Thyroid gland (tissue), 4 donors: ENCODE results near the gene DSG3.

ENCODE experiments used
- POLR2A ChIP-seq, 2 donors: fragments of 450-650 bp; IDR thresholded peaks; one replicate each; pipeline ENCODE4 v1.6.1; 2017; ENCODE audit warnings: antibody characterized with exemption in 2 of 2, mild to moderate bottlenecking in 2 of 2, moderate library complexity in 1 of 2
- TF ChIP-seq, protein P1 (sequence below), 6 experiments: fragments of 200-600 bp in 3 of 6; fragments of 450-650 bp in 3 of 6; sonication (generic) in 3 of 6; IDR thresholded peaks; one replicate each; pipeline ENCODE4 v1.5.1; 2016 to 2019; ENCODE audit warnings: antibody characterized with exemption in 6 of 6, mild to moderate bottlenecking in 2 of 6, inconsistent platforms in 1 of 6, moderate library complexity in 1 of 6

DNA sequence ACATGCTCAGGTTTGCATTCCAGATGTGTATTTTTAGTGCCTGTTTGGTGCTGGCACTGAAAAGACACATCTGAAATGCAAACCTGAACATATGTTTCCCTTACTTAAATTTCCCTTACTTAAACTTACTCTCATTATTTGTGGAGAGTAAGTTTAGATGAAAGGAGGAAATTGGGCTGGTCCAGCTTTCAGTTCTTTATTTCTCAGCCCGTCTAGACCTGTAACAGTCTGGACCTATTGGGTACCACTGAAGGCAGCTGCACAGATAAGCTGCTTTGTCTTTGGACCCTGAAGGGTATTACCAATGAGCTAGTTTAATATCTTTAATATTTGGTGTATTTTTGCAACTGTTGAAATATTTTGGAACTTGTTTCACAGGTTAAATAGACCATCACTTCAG lies 17.0 kb upstream of the DSG3 start:
- TF ChIP-seq, protein P1, sequence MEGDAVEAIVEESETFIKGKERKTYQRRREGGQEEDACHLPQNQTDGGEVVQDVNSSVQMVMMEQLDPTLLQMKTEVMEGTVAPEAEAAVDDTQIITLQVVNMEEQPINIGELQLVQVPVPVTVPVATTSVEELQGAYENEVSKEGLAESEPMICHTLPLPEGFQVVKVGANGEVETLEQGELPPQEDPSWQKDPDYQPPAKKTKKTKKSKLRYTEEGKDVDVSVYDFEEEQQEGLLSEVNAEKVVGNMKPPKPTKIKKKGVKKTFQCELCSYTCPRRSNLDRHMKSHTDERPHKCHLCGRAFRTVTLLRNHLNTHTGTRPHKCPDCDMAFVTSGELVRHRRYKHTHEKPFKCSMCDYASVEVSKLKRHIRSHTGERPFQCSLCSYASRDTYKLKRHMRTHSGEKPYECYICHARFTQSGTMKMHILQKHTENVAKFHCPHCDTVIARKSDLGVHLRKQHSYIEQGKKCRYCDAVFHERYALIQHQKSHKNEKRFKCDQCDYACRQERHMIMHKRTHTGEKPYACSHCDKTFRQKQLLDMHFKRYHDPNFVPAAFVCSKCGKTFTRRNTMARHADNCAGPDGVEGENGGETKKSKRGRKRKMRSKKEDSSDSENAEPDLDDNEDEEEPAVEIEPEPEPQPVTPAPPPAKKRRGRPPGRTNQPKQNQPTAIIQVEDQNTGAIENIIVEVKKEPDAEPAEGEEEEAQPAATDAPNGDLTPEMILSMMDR (IDR thresholded peaks at IDR 0.05) = no peak
- no peak for TF ChIP-seq POLR2A (IDR thresholded peaks at IDR 0.05)
